Epithelial cell of esophagus (primary cell): Measurements from ENCODE around the gene KCNMA1.
A peak's percentile ranks its signal among the peaks of the same experiment; 100 is the strongest.

ENCODE experiments used
- DNase-seq: peaks from one replicate; pipeline ENCODE4 v3.0.0; 2010; ENCODE audit warnings: low read depth
- H3K4me3 ChIP-seq: 2 replicates; pipeline ENCODE4 v1.5.1; 2011; ENCODE audit warnings: mild to moderate bottlenecking, low read length, control low read depth
- TF ChIP-seq, protein P1 (sequence below): IDR thresholded peaks from 2 replicates; pipeline ENCODE4 v1.5.1; 2011; ENCODE audit warnings: low read depth, mild to moderate bottlenecking, low read length, control low read depth, inconsistent platforms; ENCODE audit not compliant: insufficient read depth; ENCODE audit errors: missing control alignments

KCNMA1 gene

DNA sequence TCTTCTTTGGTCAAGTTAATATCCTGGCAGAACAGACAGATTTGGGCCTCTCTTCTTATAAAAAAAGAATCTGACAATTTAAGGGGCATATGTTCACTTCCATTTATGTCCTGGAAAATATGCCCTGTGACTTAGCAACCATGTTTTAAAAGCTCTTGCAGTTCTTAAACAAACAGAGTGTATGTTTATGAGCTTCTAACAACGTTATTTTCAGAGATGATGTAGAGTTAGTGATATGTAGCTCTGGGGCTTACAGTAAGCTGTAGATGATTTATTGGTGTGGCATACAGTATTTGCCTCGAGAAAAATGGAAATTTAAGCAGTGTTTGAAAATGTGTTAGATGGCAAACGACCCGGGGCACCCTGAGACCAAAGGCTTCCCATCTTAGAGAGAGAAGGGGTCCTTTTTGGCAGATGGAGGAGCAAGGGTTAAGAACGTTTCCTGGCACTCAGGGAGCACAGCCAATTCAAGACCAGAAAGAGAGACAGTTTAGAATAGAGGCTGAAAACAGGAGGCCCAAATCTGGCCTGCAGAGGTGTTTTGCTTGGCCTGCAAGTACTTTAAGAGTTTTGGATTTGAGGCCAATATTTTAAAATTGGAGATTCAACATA is 397.5 kb downstream of the KCNMA1 start:
- TF ChIP-seq, protein P1, sequence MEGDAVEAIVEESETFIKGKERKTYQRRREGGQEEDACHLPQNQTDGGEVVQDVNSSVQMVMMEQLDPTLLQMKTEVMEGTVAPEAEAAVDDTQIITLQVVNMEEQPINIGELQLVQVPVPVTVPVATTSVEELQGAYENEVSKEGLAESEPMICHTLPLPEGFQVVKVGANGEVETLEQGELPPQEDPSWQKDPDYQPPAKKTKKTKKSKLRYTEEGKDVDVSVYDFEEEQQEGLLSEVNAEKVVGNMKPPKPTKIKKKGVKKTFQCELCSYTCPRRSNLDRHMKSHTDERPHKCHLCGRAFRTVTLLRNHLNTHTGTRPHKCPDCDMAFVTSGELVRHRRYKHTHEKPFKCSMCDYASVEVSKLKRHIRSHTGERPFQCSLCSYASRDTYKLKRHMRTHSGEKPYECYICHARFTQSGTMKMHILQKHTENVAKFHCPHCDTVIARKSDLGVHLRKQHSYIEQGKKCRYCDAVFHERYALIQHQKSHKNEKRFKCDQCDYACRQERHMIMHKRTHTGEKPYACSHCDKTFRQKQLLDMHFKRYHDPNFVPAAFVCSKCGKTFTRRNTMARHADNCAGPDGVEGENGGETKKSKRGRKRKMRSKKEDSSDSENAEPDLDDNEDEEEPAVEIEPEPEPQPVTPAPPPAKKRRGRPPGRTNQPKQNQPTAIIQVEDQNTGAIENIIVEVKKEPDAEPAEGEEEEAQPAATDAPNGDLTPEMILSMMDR: no peak
- no peak overlapping the region for H3K4me3 ChIP-seq
- DNase-seq: no peak

DNA sequence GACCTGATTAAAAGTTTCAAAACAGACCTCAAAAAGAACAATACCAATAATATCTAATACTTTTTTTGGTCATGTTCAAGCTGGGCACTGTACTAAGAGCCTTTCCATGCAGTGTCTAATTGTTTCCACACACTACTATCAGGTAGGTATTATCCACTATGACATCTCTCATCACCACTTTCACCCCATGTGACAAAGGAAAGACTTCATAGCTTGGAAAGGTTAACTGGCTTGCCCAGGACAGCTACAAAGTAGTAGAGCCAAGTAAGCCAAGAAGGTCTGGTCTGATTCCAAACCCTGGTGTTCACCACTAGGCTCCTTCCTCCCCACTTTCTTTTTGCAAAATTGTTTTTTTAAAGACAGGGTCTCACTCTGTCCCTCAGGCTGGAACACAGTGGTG is 400.5 kb downstream of the KCNMA1 start:
- TF ChIP-seq, protein P1: no peak
- no peak overlapping the region for H3K4me3 ChIP-seq
- no peak for DNase-seq

DNA sequence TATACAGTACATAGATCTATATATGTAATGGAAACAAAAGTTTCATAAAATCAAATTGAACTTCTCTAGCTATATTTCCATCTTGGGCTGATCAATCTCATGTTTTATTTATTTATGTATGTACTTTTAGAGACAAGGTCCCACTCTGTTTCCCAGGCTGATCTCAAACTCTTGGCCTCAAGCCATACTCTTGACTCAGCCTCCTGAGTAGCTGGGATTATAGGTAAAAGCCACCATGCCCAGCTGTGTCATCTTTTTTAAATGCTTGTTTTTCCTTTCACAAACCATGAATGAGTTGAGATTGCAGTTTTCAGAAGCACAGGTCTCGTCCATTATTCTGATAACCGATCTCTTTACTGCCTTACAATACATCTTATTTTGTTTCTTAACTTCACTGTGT is 400.9 kb downstream of the KCNMA1 start:
- no peak overlapping the region for H3K4me3 ChIP-seq
- DNase-seq: peak; percentile 74
- TF ChIP-seq, protein P1: no peak

DNA sequence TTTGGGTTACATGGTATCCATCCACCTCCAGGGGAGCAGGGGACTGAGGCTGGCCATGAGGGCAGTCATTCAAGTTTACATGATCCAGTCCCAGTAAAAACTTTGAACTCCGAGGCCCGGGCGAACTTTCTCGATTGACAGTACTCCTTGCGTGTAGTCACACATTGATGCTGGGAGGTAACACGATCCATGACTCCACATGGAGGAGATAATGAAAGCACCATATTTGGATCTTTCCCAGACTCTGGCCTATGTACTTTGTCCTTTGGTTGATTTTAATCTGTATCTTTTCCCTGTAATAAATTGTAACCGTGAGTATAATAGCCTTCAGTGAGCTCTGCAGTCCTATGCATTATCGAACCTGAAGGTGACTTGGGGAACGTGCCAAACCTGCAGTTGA is 401.6 kb downstream of the KCNMA1 start:
- TF ChIP-seq, protein P1: no peak
- no peak overlapping the region for H3K4me3 ChIP-seq
- DNase-seq: no peak

DNA sequence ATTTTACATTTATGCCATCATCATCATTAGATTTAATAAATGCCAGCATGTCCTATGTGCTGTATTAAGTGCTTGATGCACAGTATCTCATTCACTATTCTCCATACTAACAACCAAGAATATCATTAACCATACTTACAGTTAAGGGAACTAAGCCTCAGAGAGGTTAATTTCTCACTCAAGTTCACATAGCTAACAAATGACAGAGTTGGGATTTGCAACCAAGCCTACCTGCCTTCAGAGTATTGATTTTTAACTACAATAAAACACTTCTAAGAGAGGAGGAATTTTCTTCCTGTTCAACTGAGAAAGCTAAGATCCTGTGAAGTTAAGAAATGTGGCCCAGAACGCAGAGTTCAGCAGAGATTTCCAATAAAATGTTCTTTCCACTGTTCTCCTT is 403.0 kb downstream of the KCNMA1 start:
- H3K4me3 ChIP-seq: no peak overlapping the region
- DNase-seq: no peak
- TF ChIP-seq, protein P1: no peak

DNA sequence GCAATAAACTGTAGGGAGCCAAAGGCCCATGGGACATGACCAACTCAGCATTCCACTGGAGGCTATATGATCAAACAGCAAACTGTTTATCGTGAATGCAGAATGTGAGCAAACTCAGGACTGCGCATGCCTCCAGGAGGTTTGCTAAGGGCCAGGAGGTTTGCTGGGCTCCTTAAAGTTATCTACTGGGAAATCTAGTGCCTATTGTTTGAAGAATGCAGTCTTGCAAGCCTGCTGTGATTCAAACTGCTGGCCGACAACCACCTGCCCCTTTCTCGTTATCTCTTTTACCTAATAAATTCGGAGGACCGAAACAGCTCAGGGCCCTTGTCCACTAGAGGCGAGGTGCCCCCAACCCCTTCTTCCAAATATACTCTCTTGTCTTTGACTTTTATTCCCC is 404.1 kb downstream of the KCNMA1 start:
- DNase-seq: no peak
- H3K4me3 ChIP-seq: no peak overlapping the region
- TF ChIP-seq, protein P1: no peak

DNA sequence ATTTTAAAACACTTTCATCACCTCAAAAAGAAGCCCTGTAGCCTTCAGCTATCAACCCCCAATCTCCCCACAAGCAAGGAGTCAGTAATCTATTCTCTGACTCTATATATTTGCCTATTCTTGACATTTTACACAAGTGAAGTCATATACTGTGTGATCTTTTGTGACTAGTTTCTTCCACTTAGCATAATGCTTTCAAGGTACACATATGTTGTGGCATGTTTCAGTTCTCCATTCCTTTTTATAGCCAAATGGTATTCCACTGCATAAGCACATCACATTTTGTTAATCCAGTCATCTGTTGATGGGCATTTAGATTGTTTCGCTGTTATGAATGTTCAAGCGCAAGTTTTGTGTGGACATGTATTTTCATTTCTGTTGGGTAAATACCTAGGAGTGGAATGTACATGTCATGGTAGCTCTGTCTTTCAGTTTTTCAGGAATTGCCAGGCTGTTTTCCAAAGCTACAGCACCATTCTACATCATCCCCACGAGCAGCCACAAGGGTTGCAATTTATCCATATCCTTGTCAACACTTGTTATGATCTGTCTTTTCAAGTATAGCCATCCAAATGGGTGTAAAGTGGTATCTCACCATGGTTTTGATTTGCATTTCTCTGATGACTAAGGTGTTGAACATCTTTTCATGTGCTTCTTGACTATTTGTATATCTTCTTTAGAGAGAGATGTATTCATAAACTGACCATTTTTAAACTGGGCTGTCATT is 405.6 kb downstream of the KCNMA1 start:
- TF ChIP-seq, protein P1: no peak
- DNase-seq: no peak
- no peak overlapping the region for H3K4me3 ChIP-seq
